Measurements from ENCODE around the gene OR2W1.
A peak's percentile ranks its signal among the peaks of the same experiment; 100 is the strongest.

The OR2W1 gene

DNA sequence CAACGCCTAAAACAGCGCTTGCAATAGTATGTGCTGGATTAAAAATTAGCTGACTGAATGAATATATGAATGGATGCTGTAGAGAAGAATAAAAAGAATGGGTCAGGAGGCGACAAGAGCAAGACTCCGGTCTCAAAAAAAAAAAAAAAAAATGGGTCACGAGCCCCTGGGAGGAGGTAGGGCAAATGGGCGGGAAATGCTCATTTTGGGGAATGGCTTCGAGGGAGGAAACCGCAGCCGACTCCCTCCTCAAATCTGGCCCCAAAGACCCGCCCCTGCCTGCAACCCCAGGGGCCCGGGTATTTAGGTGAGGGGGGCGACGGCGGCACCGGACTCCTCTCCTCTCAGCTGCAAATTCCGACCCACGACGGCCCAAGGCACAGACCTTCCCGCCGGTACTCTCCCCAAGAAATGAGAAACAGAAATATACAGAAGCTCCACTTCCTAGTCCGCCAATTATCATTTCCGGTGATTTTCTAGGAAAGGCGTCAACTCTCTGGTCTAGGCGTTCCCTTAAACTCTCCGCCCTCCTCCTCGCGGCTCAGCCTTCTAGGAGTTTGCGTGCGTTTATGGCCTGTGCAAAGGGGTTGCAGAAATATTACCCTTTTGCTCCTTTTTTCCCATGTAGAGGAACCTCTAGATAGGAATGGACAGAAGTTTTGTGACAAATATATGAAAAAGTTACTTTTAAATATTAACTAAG, 39.6 kb downstream of the OR2W1 start, which contains the start of gene ZNF311:
Gene ZNF311 (minus strand): TSS at position 133 of the 703 bp plus-strand sequence. CDS start 1,361 bp downstream, outside the sequence.
- no peak for TF ChIP-seq EZH2phosphoT487 (IDR thresholded peaks at IDR 0.05; ENCODE audit: low read length)
- TF ChIP-seq, protein P1, sequence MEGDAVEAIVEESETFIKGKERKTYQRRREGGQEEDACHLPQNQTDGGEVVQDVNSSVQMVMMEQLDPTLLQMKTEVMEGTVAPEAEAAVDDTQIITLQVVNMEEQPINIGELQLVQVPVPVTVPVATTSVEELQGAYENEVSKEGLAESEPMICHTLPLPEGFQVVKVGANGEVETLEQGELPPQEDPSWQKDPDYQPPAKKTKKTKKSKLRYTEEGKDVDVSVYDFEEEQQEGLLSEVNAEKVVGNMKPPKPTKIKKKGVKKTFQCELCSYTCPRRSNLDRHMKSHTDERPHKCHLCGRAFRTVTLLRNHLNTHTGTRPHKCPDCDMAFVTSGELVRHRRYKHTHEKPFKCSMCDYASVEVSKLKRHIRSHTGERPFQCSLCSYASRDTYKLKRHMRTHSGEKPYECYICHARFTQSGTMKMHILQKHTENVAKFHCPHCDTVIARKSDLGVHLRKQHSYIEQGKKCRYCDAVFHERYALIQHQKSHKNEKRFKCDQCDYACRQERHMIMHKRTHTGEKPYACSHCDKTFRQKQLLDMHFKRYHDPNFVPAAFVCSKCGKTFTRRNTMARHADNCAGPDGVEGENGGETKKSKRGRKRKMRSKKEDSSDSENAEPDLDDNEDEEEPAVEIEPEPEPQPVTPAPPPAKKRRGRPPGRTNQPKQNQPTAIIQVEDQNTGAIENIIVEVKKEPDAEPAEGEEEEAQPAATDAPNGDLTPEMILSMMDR (IDR thresholded peaks at IDR 0.05; ENCODE audit: low read length): no peak
- no peak for TF ChIP-seq EZH2 (optimal IDR thresholded peaks at IDR 0.05; ENCODE audit: low read depth, low read length)
- DNase-seq: peak; percentile 36

DNA sequence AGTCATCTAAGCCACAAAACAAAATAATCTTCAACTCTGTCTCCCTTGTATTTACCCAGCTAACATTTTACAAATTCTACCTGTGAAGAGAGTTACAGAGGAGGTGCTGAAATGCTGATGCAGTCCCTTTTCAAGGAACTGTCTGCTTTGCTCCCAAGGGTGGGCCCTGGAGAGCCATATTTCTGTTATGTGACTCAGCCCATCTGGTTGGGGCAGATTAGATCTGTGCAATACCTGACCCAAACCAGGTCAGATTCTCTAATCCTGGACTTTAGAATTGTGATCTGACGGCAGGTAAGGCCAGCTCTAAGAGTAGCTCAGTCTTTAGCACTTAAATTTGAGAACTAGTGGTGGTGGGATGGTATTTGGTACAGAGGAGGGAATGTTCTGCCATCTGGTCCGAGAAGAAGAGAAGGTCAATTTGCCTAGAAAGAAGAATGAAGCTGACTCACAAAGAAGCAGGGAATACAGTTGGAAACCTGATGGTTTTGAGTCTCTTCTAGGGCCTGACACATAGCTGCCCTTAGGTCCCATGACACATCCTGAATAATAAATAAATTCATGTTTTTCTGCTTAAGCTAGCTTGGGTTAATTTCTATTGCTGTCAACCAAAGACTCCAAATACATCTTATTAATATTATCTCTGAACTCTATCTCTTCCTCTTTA, 48.0 kb downstream of the OR2W1 start:
- H3K27me3 ChIP-seq (replicated peaks; ENCODE audit: insufficient read depth, low read length): no peaks in the 10 kb centered on the region
- no peak overlapping the region for H2AFZ ChIP-seq (ENCODE audit: low read length)
- no peaks in the 10 kb centered on the region for H3K9me3 ChIP-seq (replicated peaks; ENCODE audit: insufficient read depth, low read length)
- no peaks in the 10 kb centered on the region for H3K36me3 ChIP-seq (replicated peaks; ENCODE audit: insufficient read depth, low read length)
- H3K4me2 ChIP-seq (ENCODE audit: low read depth, low read length): no peak overlapping the region
- H3K27ac ChIP-seq (ENCODE audit: low read length): no peak overlapping the region
- no peak for DNase-seq
- no peaks in the 10 kb centered on the region for H3F3A ChIP-seq (ENCODE audit: insufficient read depth, low read length)
- H3K9ac ChIP-seq (ENCODE audit: low read length): no peak overlapping the region
- H3K79me2 ChIP-seq (ENCODE audit: low read length): no peaks in the 10 kb centered on the region
- no peaks in the 10 kb centered on the region for H3K9me2 ChIP-seq (replicated peaks; ENCODE audit: insufficient read depth, low read length)
- TF ChIP-seq, protein P1 (IDR thresholded peaks at IDR 0.05; ENCODE audit: low read length): no peak
- TF ChIP-seq EZH2 (optimal IDR thresholded peaks at IDR 0.05; ENCODE audit: low read depth, low read length) (no peak), EZH2phosphoT487 (IDR thresholded peaks at IDR 0.05; ENCODE audit: low read length) (no peak)
- H4K20me1 ChIP-seq (ENCODE audit: insufficient read depth, low read length): no peaks in the 10 kb centered on the region
- no peak overlapping the region for H3K4me3 ChIP-seq (ENCODE audit: low read length)
- H3K4me1 ChIP-seq (ENCODE audit: low read length): no peaks in the 10 kb centered on the region

More for the DNA sequence above, 39.6 kb downstream of the OR2W1 start, which contains the start of gene ZNF311:
- Histone ChIP-seq H3K27me3 (replicated peaks; ENCODE audit: insufficient read depth, low read length) (no peaks in the 10 kb centered on the region), H4K20me1 (ENCODE audit: insufficient read depth, low read length) (no peaks in the 10 kb centered on the region), H3K79me2 (ENCODE audit: low read length) (no peaks in the 10 kb centered on the region), H3F3A (ENCODE audit: insufficient read depth, low read length) (no peaks in the 10 kb centered on the region), H3K9me2 (replicated peaks; ENCODE audit: insufficient read depth, low read length) (no peaks in the 10 kb centered on the region), H3K27ac (ENCODE audit: low read length) (no peak within 1 kb of the TSS), H2AFZ (ENCODE audit: low read length) (peak within 1 kb of the TSS; percentile 38; the same call in 1 of the 2 replicates), H3K9ac (ENCODE audit: low read length) (no peak within 1 kb of the TSS), H3K4me3 (ENCODE audit: low read length) (peak within 1 kb of the TSS; percentile 30; the same call in 1 of the 2 replicates), H3K4me2 (ENCODE audit: low read depth, low read length) (peak within 1 kb of the TSS; percentile 37), H3K4me1 (ENCODE audit: low read length) (no peaks in the 10 kb centered on the region), H3K9me3 (replicated peaks; ENCODE audit: insufficient read depth, low read length) (no peaks in the 10 kb centered on the region), H3K36me3 (replicated peaks; ENCODE audit: insufficient read depth, low read length) (no peaks in the 10 kb centered on the region)

DNA sequence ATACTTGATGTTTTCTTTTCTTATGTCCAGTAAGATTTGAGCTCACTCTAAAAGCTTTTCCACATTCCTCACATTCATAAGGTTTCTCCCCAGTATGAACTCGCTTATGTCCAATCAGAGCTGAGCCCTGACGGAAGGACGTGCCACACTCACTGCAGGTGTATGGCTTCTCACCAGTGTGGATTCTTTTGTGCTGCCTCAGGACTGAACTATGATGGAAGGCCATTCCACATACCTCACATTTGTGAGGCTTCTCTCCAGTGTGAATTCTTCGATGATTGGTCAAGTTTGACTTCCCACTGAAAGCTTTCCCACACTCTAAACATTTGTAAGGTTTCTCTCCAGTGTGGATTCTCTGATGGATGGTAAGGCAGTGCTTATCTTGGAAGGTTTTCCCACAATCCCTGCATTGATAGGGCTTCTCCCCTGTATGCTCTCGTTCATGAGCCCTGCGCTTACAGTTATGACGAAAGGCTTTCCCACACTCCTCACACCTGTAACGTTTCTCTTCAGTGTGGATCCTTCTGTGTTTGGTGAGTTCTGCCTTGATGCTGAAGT, 49.8 kb downstream of the OR2W1 start:
- DNase-seq: no peak
- H3K27me3 ChIP-seq (replicated peaks; ENCODE audit: insufficient read depth, low read length): no peaks in the 10 kb centered on the region
- H3F3A ChIP-seq (ENCODE audit: insufficient read depth, low read length): no peaks in the 10 kb centered on the region
- H3K9me3 ChIP-seq (replicated peaks; ENCODE audit: insufficient read depth, low read length): no peaks in the 10 kb centered on the region
- no peak overlapping the region for H3K4me3 ChIP-seq (ENCODE audit: low read length)
- H3K9me2 ChIP-seq (replicated peaks; ENCODE audit: insufficient read depth, low read length): no peaks in the 10 kb centered on the region
- H2AFZ ChIP-seq (ENCODE audit: low read length): no peak overlapping the region
- H3K4me1 ChIP-seq (ENCODE audit: low read length): no peaks in the 10 kb centered on the region
- no peak overlapping the region for H3K27ac ChIP-seq (ENCODE audit: low read length)
- H3K36me3 ChIP-seq (replicated peaks; ENCODE audit: insufficient read depth, low read length): no peaks in the 10 kb centered on the region
- H3K9ac ChIP-seq (ENCODE audit: low read length): no peak overlapping the region
- no peaks in the 10 kb centered on the region for H3K79me2 ChIP-seq (ENCODE audit: low read length)
- no peaks in the 10 kb centered on the region for H4K20me1 ChIP-seq (ENCODE audit: insufficient read depth, low read length)
- H3K4me2 ChIP-seq (ENCODE audit: low read depth, low read length): no peak overlapping the region
- no peak for TF ChIP-seq EZH2 (optimal IDR thresholded peaks at IDR 0.05; ENCODE audit: low read depth, low read length)
